GM18520 (cell line): ENCODE data around the gene IRF6.

Source experiments
- ATAC-seq: cut with Tn5 transposase; IDR thresholded peaks from one replicate; pipeline ENCODE4 v1.9.1; 2021; ENCODE audit not compliant: unreplicated experiment

The IRF6 gene

GRCh38 chr1:209736490-209737117 lies 69.3 kb downstream of the IRF6 start:
- ATAC-seq, result no peak
